ENCODE data around the gene EEFSEC. TPM values are rescaled to one million over a fixed set of nuclear protein-coding genes. Genes with fewer than 3 reads are reported as not detected.
A peak's percentile ranks its signal among the peaks of the same experiment; 100 is the strongest.

The EEFSEC gene
- total and polyA plus RNA-seq, 2 experiments from 2014 or later = 26.7 to 47.9 TPM

- Histone ChIP-seq H3K36me3 (no peaks in the 10 kb centered on the region), H3K4me3 (no peak overlapping the region), H3K4me1 (ENCODE audit: low read depth) (peaks cover 27% of the 10 kb centered on the region), H3K27me3 (no peaks in the 10 kb centered on the region), H3K9me3 (ENCODE audit: low read depth) (no peaks in the 10 kb centered on the region), H3K27ac (no peak overlapping the region)
- TF ChIP-seq, protein P1, sequence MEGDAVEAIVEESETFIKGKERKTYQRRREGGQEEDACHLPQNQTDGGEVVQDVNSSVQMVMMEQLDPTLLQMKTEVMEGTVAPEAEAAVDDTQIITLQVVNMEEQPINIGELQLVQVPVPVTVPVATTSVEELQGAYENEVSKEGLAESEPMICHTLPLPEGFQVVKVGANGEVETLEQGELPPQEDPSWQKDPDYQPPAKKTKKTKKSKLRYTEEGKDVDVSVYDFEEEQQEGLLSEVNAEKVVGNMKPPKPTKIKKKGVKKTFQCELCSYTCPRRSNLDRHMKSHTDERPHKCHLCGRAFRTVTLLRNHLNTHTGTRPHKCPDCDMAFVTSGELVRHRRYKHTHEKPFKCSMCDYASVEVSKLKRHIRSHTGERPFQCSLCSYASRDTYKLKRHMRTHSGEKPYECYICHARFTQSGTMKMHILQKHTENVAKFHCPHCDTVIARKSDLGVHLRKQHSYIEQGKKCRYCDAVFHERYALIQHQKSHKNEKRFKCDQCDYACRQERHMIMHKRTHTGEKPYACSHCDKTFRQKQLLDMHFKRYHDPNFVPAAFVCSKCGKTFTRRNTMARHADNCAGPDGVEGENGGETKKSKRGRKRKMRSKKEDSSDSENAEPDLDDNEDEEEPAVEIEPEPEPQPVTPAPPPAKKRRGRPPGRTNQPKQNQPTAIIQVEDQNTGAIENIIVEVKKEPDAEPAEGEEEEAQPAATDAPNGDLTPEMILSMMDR (IDR thresholded peaks at IDR 0.05; ENCODE audit: low read depth, low read length) = no peak
- no peak for DNase-seq (ENCODE audit: low read depth in 1 of 2, low spot score in 1 of 2)
These were observed 123.4 kb downstream of the EEFSEC start for GRCh38 chr3:128276577-128277183.

GRCh38 chr3:128277378-128278069 is 124.2 kb downstream of the EEFSEC start:
- TF ChIP-seq, protein P1 (IDR thresholded peaks at IDR 0.05; ENCODE audit: low read depth, low read length) = no peak
- H3K4me1 ChIP-seq (ENCODE audit: low read depth) = peaks cover 24% of the 10 kb centered on the region

GRCh38 chr3:128278130-128278529 is 124.8 kb downstream of the EEFSEC start:
- Histone ChIP-seq H3K27ac (no peak overlapping the region), H3K27me3 (no peaks in the 10 kb centered on the region), H3K9me3 (ENCODE audit: low read depth) (no peaks in the 10 kb centered on the region), H3K4me3 (no peak overlapping the region), H3K4me1 (ENCODE audit: low read depth) (peaks cover 24% of the 10 kb centered on the region), H3K36me3 (no peaks in the 10 kb centered on the region)
- TF ChIP-seq, protein P1 (IDR thresholded peaks at IDR 0.05; ENCODE audit: low read depth, low read length) = no peak
- no peak for DNase-seq (ENCODE audit: low read depth in 1 of 2, low spot score in 1 of 2)

More at GRCh38 chr3:128277378-128278069, 124.2 kb downstream of the EEFSEC start:
- DNase-seq (ENCODE audit: low read depth in 1 of 2, low spot score in 1 of 2) = no peak
- Histone ChIP-seq H3K36me3 (no peaks in the 10 kb centered on the region), H3K27ac (no peak overlapping the region), H3K27me3 (no peaks in the 10 kb centered on the region), H3K4me3 (no peak overlapping the region), H3K9me3 (ENCODE audit: low read depth) (no peaks in the 10 kb centered on the region)

- Histone ChIP-seq H3K4me3 (no peak overlapping the region), H3K9me3 (ENCODE audit: low read depth) (no peaks in the 10 kb centered on the region), H3K36me3 (no peaks in the 10 kb centered on the region), H3K4me1 (ENCODE audit: low read depth) (peaks cover 24% of the 10 kb centered on the region), H3K27me3 (no peaks in the 10 kb centered on the region), H3K27ac (peak overlapping the region; percentile 40)
- DNase-seq (ENCODE audit: low read depth in 1 of 2, low spot score in 1 of 2) = peak; percentile 30 to 97
- TF ChIP-seq, protein P1 (IDR thresholded peaks at IDR 0.05; ENCODE audit: low read depth, low read length) = peak; percentile 13
These were observed 125.7 kb downstream of the EEFSEC start for GRCh38 chr3:128278761-128279600.

DNA sequence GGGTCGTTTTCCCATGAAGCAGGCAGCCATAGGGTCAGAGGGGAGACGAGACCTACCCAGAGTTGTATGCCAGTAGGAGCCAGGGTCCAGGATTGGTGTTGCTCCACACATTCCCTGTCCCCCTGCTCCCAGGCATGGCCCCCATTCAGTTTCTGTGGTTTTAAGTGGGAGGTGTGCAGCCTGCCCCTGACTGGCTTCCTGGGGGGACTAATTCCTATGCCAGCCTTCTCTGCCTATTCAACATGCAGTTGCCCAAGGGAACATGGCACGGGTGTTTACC is 126.3 kb downstream of the EEFSEC start:
- DNase-seq (ENCODE audit: low read depth in 1 of 2, low spot score in 1 of 2) = no peak
- H3K27me3 ChIP-seq = no peaks in the 10 kb centered on the region
- no peak overlapping the region for H3K4me3 ChIP-seq
- no peak overlapping the region for H3K27ac ChIP-seq
- H3K36me3 ChIP-seq = no peaks in the 10 kb centered on the region
- no peaks in the 10 kb centered on the region for H3K9me3 ChIP-seq (ENCODE audit: low read depth)
- TF ChIP-seq, protein P1 (IDR thresholded peaks at IDR 0.05; ENCODE audit: low read depth, low read length) = no peak
- peaks cover 24% of the 10 kb centered on the region for H3K4me1 ChIP-seq (ENCODE audit: low read depth)

All from cardiac muscle cell (in vitro differentiated cells and primary cell).